Forelimb muscle (tissue), 1 donor: Measurements from ENCODE around the gene XPO4. TPM values are rescaled to one million over a fixed set of nuclear protein-coding genes. Genes with fewer than 3 reads are reported as not detected.
"Not testable (repeated sequence)": the region's sequence is repeated elsewhere in the genome, so short reads cannot be mapped to it uniquely, and the experiment has no call there.

ENCODE experiments used
- DNase-seq: peaks from one replicate; pipeline ENCODE4 v3.0.0-alpha.2; 2013; ENCODE audit warnings: low read depth
- polyA plus RNA-seq: library from polyadenylated mRNA; unstranded; fragments of 120-200 nt; gene quantifications from one replicate; pipeline ENCODE4 v1.2.1, GENCODE V29; 2013; ENCODE audit not compliant: insufficient read length

The XPO4 gene
- polyA plus RNA-seq, 1 donor, result 23.9 TPM

- no peak for DNase-seq
These were observed 115.4 kb downstream of the XPO4 start for GRCh38 chr13:20787180-20787579.

DNA sequence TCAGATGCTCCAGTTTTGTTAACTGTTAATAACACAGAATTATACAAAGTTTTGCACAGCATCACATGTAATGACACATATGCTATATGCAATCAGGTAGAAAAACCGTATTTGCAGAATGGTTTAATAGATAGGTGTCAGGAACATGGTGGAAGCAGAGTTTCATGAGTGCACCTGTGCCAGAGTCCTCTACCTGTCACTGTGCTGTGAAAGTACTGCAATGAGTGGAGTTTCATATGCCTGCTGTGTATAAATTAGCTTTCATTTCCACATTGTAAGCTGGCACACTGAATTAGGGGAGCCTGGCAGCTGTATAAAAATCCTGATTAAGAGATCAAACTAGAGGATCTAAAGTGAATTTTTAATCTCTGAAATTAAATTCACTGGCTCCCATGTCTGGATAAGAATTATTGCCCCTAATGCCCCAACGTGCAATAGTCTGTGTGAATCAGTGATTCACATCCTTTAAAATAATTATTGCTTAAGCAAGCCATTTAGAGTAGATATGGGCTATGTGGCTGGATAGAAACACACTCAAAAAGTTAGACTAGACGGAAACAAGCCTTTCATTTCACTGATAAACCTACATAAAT lies 120.3 kb downstream of the XPO4 start:
- no peak for DNase-seq

DNA sequence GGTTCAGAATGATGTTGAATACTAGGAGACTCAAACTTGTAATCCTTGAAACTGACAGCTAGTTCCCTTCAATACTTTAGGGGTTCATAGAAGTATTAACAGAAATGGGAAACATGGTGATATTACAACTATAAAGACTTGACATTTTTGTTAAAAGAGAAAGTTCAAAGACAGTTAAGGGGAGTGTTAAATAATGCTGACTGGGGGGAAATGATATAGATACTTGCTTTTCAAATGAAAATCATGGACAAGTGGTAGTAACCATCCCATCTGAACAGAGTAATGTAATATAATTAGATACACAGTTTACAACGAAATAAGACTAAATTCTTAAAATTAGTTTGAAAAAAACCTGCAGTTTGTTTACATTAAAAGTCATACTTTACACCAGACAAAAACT lies 122.2 kb downstream of the XPO4 start:
- DNase-seq, result no peak

DNA sequence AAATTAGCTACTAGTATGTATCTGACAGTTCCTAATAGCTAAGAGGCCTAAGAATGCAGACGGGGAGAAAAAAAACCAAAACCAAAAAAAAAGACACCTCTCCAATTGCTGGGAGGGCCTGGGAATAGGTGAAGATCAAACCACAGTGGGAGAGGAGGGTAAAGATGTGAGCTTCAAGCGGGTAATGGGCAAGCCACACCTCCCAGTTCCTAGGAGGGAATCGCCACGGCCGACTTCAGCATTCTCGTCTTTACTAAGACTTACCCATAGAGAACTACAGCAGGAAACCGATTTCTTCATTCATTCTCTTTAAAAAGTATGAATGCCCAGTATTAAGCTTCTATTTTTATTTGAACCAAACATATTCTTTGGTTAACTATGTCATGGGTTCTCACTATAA lies 123.1 kb downstream of the XPO4 start:
- DNase-seq, result no peak

DNA sequence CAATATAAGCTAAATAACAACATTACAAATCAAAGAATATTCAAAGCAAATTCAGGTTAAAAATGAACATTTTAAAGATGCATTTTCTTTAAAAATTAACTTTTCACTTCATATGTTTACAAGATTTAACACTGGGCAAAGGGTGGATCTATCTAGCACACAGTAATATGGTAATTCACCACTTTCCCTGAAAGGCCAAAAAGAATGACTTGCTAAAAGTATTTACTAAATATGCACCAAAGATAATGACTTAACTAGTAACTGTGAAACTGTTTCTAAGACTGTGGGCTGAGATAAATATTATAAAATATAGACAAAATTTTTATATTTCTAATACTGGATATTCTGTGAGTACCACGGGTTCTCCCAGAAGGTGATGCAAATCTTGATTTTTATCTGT lies 124.2 kb downstream of the XPO4 start:
- DNase-seq, result no peak

- DNase-seq, result no peak
These were observed 125.8 kb downstream of the XPO4 start for GRCh38 chr13:20776751-20777150.

DNA sequence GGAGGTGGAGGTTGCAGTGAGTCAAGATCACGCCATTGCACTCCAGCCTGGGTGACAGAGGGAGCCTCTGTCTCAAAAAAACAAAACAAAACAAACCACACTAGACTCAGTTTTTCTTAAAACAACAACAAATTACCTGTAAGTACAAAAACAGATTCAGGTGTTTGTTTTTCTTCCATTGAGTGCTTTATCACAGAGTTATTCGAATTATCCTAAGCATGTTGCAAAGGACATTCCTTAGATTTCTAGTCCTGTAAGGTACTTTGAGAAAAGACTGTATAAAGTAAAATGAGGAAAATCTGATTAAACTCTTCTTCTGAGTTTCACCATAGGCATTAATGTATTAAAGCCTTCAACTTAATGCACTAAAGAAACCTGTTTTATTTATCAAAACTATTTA lies 126.6 kb downstream of the XPO4 start:
- no peak for DNase-seq

DNA sequence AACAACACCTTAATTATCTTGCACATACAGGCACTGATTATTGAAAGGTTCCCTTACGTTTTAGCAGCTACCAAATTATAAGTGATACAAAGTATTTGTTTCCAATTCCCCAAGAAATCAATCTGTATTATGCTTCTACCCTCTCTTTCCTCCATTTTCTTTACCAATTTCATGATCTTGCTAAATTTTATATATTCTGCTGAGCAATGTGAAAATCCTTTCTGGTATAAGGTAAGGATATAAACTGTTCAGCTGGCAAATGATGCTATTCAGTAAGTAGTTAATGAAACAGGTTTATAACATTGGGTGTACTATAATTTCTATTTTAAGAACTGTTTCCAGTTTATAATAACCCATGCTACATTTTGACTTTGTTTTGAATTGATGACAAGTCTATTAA lies 127.8 kb downstream of the XPO4 start:
- DNase-seq, result no peak

DNA sequence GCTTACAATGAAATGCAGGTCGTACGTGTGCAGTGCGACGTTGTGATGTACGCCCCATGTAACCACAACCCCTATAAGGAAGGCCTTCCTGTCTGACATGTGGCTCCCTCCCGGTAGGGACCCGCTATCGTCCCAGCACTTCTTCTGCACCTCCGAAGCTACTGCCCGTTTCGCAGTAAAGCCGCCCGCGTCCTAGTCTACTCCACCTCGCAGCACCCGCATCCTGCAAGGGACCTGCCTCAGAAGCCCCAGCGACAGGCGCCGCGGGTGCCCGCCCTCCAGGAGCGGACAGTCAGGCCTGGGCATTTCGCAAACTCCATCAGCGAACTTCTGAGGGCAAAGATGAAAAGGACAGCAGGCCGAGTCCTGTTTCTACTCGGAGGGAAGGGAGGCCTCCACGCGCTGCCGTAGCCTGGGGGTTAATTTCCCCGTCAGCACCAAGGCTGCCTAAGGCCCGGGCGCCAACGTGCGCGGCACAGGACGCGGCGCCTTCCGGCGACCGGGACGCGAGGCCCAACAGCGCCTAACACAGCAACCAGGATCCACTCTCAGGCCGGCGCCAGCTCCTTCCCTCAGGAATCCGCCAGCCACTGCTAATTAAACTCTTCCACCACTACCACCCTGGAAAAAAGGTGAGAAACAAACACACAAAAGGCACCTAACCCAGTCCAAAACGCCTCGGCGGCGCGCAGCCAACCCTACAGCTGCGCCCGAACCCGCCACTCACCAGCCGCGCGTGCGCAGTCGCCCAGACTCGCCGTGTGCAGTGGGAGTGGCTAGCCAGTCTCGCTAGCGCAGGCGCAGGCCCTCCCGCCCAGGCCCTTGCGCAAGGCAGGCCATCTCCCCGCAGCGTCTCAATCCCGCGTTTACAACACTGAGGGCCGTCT lies 129.1 kb downstream of the XPO4 start, which contains the start of gene EEF1AKMT1:
EEF1AKMT1 (minus strand) TSS at position 768 of the 887 bp plus-strand sequence. CDS start 16,363 bp downstream, outside the sequence.
- peak; percentile 74 for DNase-seq

- DNase-seq, result no peak
These were observed 130.0 kb downstream of the XPO4 start for GRCh38 chr13:20772401-20773131.

- no peak for DNase-seq
These were observed 132.7 kb downstream of the XPO4 start for GRCh38 chr13:20769834-20770233.

DNA sequence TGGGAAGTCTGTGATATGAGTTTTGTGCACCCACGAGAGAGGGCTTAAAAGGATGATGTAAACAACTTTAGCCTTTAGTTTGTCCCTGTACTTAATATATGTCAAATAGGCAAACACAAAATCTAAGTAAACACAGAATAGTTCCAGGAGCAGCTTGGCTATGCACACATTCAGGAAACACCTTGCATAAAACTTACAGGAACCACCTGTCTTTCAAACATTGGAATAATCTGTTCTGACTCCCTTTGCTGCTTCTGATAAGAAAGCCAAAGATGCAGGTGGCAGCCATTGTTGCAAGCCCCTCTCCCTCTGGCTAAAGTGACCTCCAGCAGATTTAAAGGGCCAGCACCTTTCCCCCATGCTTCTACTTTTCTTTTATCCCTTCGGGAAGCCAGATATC lies 133.5 kb downstream of the XPO4 start:
- DNase-seq, result no peak

GRCh38 chr13:20767309-20767943 lies 135.1 kb downstream of the XPO4 start:
- DNase-seq, result no peak

GRCh38 chr13:20760872-20761271 lies 141.7 kb downstream of the XPO4 start:
- no peak for DNase-seq

DNA sequence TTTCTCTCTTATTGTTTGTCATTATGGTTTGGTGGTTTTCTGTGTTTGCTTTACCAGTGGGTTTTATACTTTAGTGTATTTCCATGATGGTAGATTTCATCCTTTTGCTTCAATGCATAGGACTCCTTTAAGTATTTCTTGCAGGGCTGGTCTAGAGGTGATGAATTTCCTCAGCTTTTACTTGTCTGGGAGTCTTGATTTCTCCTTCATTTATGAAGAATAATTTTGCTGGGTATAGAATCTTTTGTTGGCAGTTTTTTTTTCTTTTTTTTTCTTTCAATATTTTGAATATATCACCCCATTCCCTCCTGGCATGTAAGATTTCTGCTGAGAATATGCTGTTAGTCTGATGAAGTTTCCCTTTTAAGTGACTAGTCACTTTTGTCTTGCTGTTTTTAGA lies 148.5 kb downstream of the XPO4 start:
- no peak for DNase-seq

GRCh38 chr13:20749377-20749776 lies 153.2 kb downstream of the XPO4 start:
- no peak for DNase-seq

DNA sequence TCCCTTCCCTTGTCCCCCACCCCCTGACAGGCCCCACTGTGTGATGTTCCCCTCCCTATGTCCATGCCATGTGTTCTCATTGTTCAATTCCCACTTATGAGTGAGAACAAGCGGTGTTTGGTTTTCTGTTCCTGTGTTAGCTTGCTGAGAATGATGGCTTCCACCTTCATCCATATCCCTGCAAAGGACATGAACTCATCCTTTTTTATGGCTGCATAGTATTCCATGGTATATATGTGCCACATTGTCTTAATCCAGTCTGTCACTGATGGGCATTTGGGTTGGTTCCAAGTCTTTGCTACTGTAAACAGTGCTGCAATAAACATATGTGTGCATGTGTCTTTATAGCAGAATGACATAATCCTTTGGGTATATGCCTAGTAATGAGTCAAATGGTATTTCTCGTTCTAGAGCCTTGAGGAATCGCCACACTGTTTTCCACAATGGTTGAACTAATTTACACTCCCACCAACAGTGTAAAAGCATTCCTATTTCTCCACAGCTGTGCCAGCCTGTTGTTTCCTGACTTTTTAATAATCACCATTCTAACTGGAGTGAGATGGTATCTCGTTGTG lies 158.6 kb downstream of the XPO4 start:
- DNase-seq, result not testable (repeated sequence)

- DNase-seq, result no peak
These were observed 162.5 kb downstream of the XPO4 start for GRCh38 chr13:20740021-20740420.

DNA sequence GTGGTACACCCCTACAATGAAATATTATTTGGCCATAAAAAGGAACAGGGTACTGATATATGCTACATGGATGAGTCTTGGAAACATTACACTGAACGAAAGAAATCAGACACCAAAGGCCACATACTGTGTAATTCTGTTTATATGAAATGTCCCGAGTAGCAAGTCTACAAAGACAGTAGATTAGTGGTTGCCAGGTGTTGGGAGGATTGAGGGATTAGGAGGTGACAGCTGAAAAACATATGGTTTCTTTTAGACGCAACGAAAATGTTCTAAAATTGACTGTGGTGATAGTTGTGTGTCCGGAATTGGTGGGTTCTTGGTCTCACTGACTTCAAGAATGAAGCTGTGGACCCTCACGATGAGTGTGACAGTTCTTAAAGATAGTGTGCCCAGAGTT lies 163.9 kb downstream of the XPO4 start:
- no peak for DNase-seq

- DNase-seq, result no peak
These were observed 172.6 kb downstream of the XPO4 start for GRCh38 chr13:20729633-20730585.
